Lower leg skin (tissue), 4 donors: ENCODE data around the gene TLL2. TPM values are rescaled to one million over a fixed set of nuclear protein-coding genes. Genes with fewer than 3 reads are reported as not detected.

Experiments
- DNase-seq, 2 donors: peaks; one replicate each; pipeline ENCODE4 v3.0.0-alpha.2; 2019; ENCODE audit warnings: low spot score in 2 of 2
- H3K4me3 ChIP-seq: fragments of 200-600 bp; sonication (generic); 2 replicates; pipeline ENCODE4 v1.5.1; 2017; ENCODE audit warnings: mild to moderate bottlenecking, low read depth; ENCODE audit not compliant: poor library complexity, severe bottlenecking
- CTCF ChIP-seq, 3 donors: fragments of 450-650 bp; IDR thresholded peaks; one replicate each; pipeline ENCODE4 v1.5.1; 2016; ENCODE audit warnings: antibody characterized with exemption in 3 of 3, mild to moderate bottlenecking in 3 of 3, moderate library complexity in 2 of 3
- POLR2A ChIP-seq, 2 donors: fragments of 450-650 bp; IDR thresholded peaks; one replicate each; pipeline ENCODE4 v1.6.1; 2016 to 2017; ENCODE audit warnings: antibody characterized with exemption in 2 of 2, mild to moderate bottlenecking in 1 of 2, moderate library complexity in 1 of 2
- WGBS, 2 donors: methylation state at CpG; one replicate each; pipeline ENCODE4 v1.1.5; 2018; 5-methylcytosine and 5-hydroxymethylcytosine counted together
- intact Hi-C: fragments of 100-400 bp; cut with DNase I; formaldehyde crosslinking; loops from one replicate; pipeline ENCODE4 v1.15.0; 2023; ENCODE audit warnings: low total_unique reads
- total RNA-seq, 4 donors: library from RNA; depleted of rRNA; stranded (reverse); fragments of >200 nt; gene quantifications; one replicate each; pipeline ENCODE4 v1.1.0, GENCODE V29; 2016

Gene TLL2
- total RNA-seq, 4 donors from 2014 or later, result 0.39 to 0.94 TPM; not detected in 2

DNA sequence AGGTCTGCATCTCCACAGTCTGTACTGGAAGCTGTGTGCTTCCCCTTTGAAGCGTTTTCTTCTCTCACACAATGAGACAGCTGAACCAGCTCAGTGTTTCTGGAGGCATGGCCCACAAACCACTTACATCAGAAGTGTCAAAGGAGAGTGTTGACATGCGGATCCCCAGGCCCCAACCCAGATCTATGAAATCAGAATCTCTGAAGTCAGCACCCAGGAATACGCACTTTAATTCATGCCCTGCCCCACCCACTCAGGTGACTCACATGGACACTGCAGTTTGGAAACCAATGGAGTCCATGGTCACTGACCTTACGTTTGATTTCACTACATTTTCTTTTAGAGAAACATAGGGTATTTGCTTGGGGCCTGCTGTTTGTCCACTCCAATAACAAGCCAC is 19.0 kb downstream of the TLL2 start:
- TF ChIP-seq CTCF (IDR thresholded peaks at IDR 0.05) (no peak), POLR2A (IDR thresholded peaks at IDR 0.05) (no peak)
- DNase-seq, result peak in 1 of 2 donors; percentile 36
- intact Hi-C loops, result no loop called here
- WGBS, 2 donors, result 80 to 83% methylated on average over 4 of the region's 4 CpGs
- no peak overlapping the region for H3K4me3 ChIP-seq

DNA sequence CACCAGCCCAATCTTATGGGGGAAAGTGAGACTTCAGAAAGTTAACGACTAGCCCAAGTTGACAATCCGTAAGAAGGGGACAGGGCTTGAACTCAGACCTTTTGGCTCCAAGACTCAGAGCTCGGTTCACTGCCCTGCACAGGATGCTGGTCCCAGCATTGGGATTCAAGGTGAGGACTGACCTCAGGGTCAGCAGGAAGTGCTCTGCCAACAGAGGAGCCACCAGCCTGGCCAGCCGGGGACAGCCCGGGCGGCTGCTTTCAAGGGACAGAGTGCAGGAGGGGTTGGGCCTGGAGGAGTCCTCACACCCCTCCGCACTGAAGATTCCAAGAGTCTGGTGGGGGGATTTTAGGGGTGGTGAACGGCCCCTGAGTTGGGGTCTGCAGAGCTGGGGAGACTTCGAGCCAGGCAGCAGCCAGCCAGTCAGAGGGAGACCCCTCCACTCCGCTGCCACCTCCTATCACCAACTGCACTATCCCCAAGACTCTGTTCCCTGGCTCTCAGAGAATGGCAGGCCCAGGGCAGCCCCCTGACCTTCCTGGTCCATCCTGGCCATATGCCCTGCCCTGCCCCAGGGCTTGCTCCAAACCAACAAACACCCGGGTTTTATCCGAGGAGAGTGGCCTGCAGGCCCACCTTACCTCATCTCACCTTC is 19.7 kb downstream of the TLL2 start:
- DNase-seq, result peak in 1 of 2 donors; percentile 52

DNA sequence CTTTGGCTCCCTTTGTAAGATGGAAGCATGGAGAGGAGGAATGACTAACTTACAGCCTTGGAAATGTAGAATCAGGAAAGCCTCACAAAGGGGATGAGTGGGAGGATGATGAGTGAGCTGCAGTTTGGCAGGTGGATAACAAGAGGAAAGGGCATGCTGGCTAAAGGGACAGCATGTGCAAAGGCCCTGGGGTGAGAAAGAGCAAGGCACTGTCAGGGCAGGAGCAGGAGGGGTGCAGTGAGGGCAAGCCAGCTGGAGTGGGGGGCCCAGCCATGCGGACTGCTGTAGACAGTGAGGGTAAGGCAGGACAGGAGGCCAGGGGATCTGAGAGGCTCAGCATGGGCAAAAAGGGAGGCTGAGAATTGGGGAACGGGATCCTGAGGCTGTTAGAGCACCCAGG is 20.5 kb downstream of the TLL2 start:
- peak in 1 of 2 donors; percentile 46 for DNase-seq
- intact Hi-C loops, result no loop called here
- 84 to 93% methylated on average over 2 of the region's 2 CpGs for WGBS, 2 donors

More for the DNA sequence above, 19.7 kb downstream of the TLL2 start:
- 83 to 87% methylated on average over 11 to 12 of the region's 12 CpGs for WGBS, 2 donors
- no peak overlapping the region for H3K4me3 ChIP-seq
- intact Hi-C loops, result no loop called here
- TF ChIP-seq CTCF (IDR thresholded peaks at IDR 0.05), result no peak
- no peak for TF ChIP-seq POLR2A (IDR thresholded peaks at IDR 0.05)

GRCh38 chr10:96491303-96491702 is 22.4 kb downstream of the TLL2 start:
- no peak for DNase-seq
- TF ChIP-seq CTCF (IDR thresholded peaks at IDR 0.05) (no peak), POLR2A (IDR thresholded peaks at IDR 0.05) (no peak)
- WGBS, 2 donors, result 61 to 74% methylated on average over 3 of the region's 3 CpGs

More for the DNA sequence above, 20.5 kb downstream of the TLL2 start:
- no peak overlapping the region for H3K4me3 ChIP-seq
- TF ChIP-seq CTCF (IDR thresholded peaks at IDR 0.05) (no peak), POLR2A (IDR thresholded peaks at IDR 0.05) (no peak)

GRCh38 chr10:96488161-96488935 is 25.4 kb downstream of the TLL2 start:
- no peak overlapping the region for H3K4me3 ChIP-seq
- 81 to 90% methylated on average over 11 to 14 of the region's 14 CpGs for WGBS, 2 donors
- intact Hi-C loops, result no loop called here
- no peak for DNase-seq
- TF ChIP-seq CTCF (IDR thresholded peaks at IDR 0.05) (no peak), POLR2A (IDR thresholded peaks at IDR 0.05) (no peak)

More at GRCh38 chr10:96491303-96491702, 22.4 kb downstream of the TLL2 start:
- intact Hi-C loops, result no loop called here
- no peak overlapping the region for H3K4me3 ChIP-seq
